ENCODE measurements around the gene TMEM259. TPM values are rescaled to one million over a fixed set of nuclear protein-coding genes. Genes with fewer than 3 reads are reported as not detected.

Gene TMEM259
- total RNA-seq, 1 experiment from 2014 or later, result 202 TPM

GRCh38 chr19:988510-988909, 32.4 kb downstream of the TMEM259 start:
- Histone ChIP-seq H2AFZ (ENCODE audit: low read depth, low read length, poor library complexity, severe bottlenecking) (no peak overlapping the region), H3K9me3 (ENCODE audit: control insufficient read depth in 1 of 2, insufficient read depth in 1 of 2, low read depth in 1 of 2, low read length in 2 of 2) (no peaks in the 10 kb centered on the region), H3K4me1 (ENCODE audit: control insufficient read depth in 1 of 2, insufficient read depth in 2 of 2, low read length in 2 of 2) (peaks cover 9 to 25% of the 10 kb centered on the region in 2 experiments; a peak in 3 of 4 replicates), H3K9me2 (ENCODE audit: insufficient read depth) (no peaks in the 10 kb centered on the region), H3K36me3 (ENCODE audit: control insufficient read depth in 1 of 2, insufficient read depth in 2 of 2, low read length in 2 of 2) (peaks cover 13 to 62% of the 10 kb centered on the region in 2 experiments), H3K27me3 (ENCODE audit: insufficient read depth, low read length) (no peaks in the 10 kb centered on the region), H3K4me2 (ENCODE audit: low read length) (no peak overlapping the region), H3K79me2 (ENCODE audit: insufficient read depth, low read length) (peaks cover 31% of the 10 kb centered on the region), H3K9ac (ENCODE audit: low read length) (no peak overlapping the region), H3K4me3 (replicated peaks in 1 of 2; ENCODE audit: low read depth in 1 of 2, low read length in 2 of 2) (no peak overlapping the region), H3K27ac (ENCODE audit: low read depth, low read length) (no peak overlapping the region), H4K20me1 (ENCODE audit: insufficient read depth) (peaks cover 6% of the 10 kb centered on the region; the same call in 1 of the 2 replicates)
- ATAC-seq (no peak), DNase-seq (ENCODE audit: low read depth, low spot score) (no peak)
- ChIA-PET RAD21 (ENCODE audit: low non-redundant PET in 1 of 2, low total read pairs in 2 of 2, uncharacterized antibody in 2 of 2, unreplicated experiment in 2 of 2) (no interaction called here), POLR2A (interaction anchor here (0.7 kb wide), 1 partner anchor 66 kb away, joined by 3 read pairs; no protein-coding TSS in a partner anchor), CTCF (no interaction called here)
- no TSS peak for BruUV-seq (replicated peaks)
- TF ChIP-seq YY1 (IDR thresholded peaks at IDR 0.05; ENCODE audit: extremely low read depth, insufficient replicate concordance, low read depth, low read length), result no peak
- no peak for TF ChIP-seq TCF7L2 (IDR thresholded peaks at IDR 0.05; ENCODE audit: borderline replicate concordance, extremely low read depth, insufficient read depth, insufficient read length)
- no peak for TF ChIP-seq EZH2phosphoT487 (IDR thresholded peaks at IDR 0.05; ENCODE audit: borderline replicate concordance)
- no peak for TF ChIP-seq POLR2AphosphoS5 (IDR thresholded peaks at IDR 0.05; ENCODE audit: low read depth, low read length)
- TF ChIP-seq ZFX (IDR thresholded peaks at IDR 0.05), result no peak
- TF ChIP-seq EZH2 (IDR thresholded peaks at IDR 0.05), result no peak
- no peak for TF ChIP-seq POLR2A (IDR thresholded peaks at IDR 0.05; ENCODE audit: borderline replicate concordance, extremely low read depth, insufficient read depth, insufficient read length)
- TF ChIP-seq, protein P1, sequence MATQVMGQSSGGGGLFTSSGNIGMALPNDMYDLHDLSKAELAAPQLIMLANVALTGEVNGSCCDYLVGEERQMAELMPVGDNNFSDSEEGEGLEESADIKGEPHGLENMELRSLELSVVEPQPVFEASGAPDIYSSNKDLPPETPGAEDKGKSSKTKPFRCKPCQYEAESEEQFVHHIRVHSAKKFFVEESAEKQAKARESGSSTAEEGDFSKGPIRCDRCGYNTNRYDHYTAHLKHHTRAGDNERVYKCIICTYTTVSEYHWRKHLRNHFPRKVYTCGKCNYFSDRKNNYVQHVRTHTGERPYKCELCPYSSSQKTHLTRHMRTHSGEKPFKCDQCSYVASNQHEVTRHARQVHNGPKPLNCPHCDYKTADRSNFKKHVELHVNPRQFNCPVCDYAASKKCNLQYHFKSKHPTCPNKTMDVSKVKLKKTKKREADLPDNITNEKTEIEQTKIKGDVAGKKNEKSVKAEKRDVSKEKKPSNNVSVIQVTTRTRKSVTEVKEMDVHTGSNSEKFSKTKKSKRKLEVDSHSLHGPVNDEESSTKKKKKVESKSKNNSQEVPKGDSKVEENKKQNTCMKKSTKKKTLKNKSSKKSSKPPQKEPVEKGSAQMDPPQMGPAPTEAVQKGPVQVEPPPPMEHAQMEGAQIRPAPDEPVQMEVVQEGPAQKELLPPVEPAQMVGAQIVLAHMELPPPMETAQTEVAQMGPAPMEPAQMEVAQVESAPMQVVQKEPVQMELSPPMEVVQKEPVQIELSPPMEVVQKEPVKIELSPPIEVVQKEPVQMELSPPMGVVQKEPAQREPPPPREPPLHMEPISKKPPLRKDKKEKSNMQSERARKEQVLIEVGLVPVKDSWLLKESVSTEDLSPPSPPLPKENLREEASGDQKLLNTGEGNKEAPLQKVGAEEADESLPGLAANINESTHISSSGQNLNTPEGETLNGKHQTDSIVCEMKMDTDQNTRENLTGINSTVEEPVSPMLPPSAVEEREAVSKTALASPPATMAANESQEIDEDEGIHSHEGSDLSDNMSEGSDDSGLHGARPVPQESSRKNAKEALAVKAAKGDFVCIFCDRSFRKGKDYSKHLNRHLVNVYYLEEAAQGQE (IDR thresholded peaks at IDR 0.05; ENCODE audit: low read depth), result no peak
- TF ChIP-seq, protein P2, sequence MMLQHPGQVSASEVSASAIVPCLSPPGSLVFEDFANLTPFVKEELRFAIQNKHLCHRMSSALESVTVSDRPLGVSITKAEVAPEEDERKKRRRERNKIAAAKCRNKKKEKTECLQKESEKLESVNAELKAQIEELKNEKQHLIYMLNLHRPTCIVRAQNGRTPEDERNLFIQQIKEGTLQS (IDR thresholded peaks at IDR 0.05), result no peak
- intact Hi-C loops (cut with micrococcal nuclease), result no loop called here

All from HCT116 (cell line).